Panc1 (cell line): ENCODE measurements around the gene CORO7. TPM values are rescaled to one million over a fixed set of nuclear protein-coding genes. Genes with fewer than 3 reads are reported as not detected.
A peak's percentile ranks its signal among the peaks of the same experiment; 100 is the strongest.

Source experiments
- ATAC-seq: fragments of 200-7000 bp; cut with Tn5 transposase; 2 replicates; pipeline ENCODE4 v1.9.1; 2020; ENCODE audit warnings: mild to moderate bottlenecking, moderate library complexity
- BruUV-seq: library from RNA; stranded (reverse); fragments of 400-500 nt; replicated peaks from 2 replicates; lab custom pipeline; 2021; lab: Mats Ljungman, UMichigan
- CTCF ChIA-PET: fragments of 300-600 bp; sonication (Branson Sonifier 250); formaldehyde crosslinking; loops from one replicate; lab custom pipeline; 2022; ENCODE audit warnings: antibody characterized with exemption; lab: Charles Lee
- POLR2A ChIA-PET: fragments of 300-600 bp; sonication (Branson Sonifier 250); formaldehyde crosslinking; loops from one replicate; lab custom pipeline; 2022; ENCODE audit warnings: antibody characterized with exemption; lab: Charles Lee
- DNase-seq: peaks from one replicate; pipeline ENCODE4 v3.0.0-alpha.2; 2010; ENCODE audit warnings: low read depth, low spot score
- H3K27ac ChIP-seq: 2 replicates; pipeline ENCODE4 v1.5.1; 2011; ENCODE audit warnings: mild to moderate bottlenecking, low read length, inconsistent platforms
- H3K27me3 ChIP-seq: fragments of 200-500 bp; sonication (Bioruptor generic); 2 replicates; pipeline ENCODE4 v1.6.0; 2014; ENCODE audit warnings: low read length, inconsistent platforms; ENCODE audit not compliant: control insufficient read depth, insufficient read depth
- H3K36me3 ChIP-seq: fragments of 200-500 bp; sonication (Bioruptor generic); 2 replicates; pipeline ENCODE4 v1.5.1; 2014; ENCODE audit warnings: inconsistent platforms, mild to moderate bottlenecking, low read length, moderate library complexity; ENCODE audit not compliant: control insufficient read depth, insufficient read depth
- H3K4me1 ChIP-seq: 2 replicates; pipeline ENCODE4 v1.5.1; 2011; ENCODE audit warnings: inconsistent platforms, mild to moderate bottlenecking, low read length, moderate library complexity; ENCODE audit not compliant: control insufficient read depth, insufficient read depth
- H3K4me3 ChIP-seq, 2 experiments: 2 replicates each; pipeline ENCODE4 v1.5.1; 2011 to 2012; ENCODE audit warnings: low read depth in 2 of 2, low read length in 2 of 2, mild to moderate bottlenecking in 2 of 2, inconsistent platforms in 1 of 2, moderate library complexity in 1 of 2
- H3K9me3 ChIP-seq: fragments of 200-500 bp; sonication (Bioruptor generic); 2 replicates; pipeline ENCODE4 v1.5.1; 2014; ENCODE audit warnings: low read depth, mild to moderate bottlenecking, inconsistent platforms, low read length, moderate library complexity; ENCODE audit not compliant: control insufficient read depth, insufficient read depth
- CTCF ChIP-seq: fragments of 450-650 bp; IDR thresholded peaks from 2 replicates; pipeline ENCODE4 v1.5.1; 2017; ENCODE audit warnings: mild to moderate bottlenecking
- POLR2AphosphoS5 ChIP-seq: IDR thresholded peaks from 2 replicates; pipeline ENCODE4 v1.6.1; 2012; ENCODE audit warnings: mild to moderate bottlenecking, low read depth, low read length, moderate library complexity
- REST ChIP-seq, 2 experiments: IDR thresholded peaks; 2 replicates each; pipeline ENCODE4 v1.6.1; 2011 to 2012; ENCODE audit warnings: low read depth in 2 of 2, control low read depth in 1 of 2, low read length in 1 of 2, mild to moderate bottlenecking in 1 of 2, moderate library complexity in 1 of 2; ENCODE audit not compliant: insufficient read depth in 1 of 2
- SIN3A ChIP-seq: IDR thresholded peaks from 2 replicates; pipeline ENCODE4 v1.6.1; 2012; ENCODE audit warnings: low read depth, mild to moderate bottlenecking, low read length, moderate library complexity, borderline replicate concordance; ENCODE audit not compliant: insufficient read depth
- TCF7L2 ChIP-seq: IDR thresholded peaks from 2 replicates; pipeline ENCODE4 v1.6.1; 2011; ENCODE audit warnings: mild to moderate bottlenecking, low read depth, low read length, inconsistent platforms
- in situ Hi-C: cut with HindIII; loops from 2 replicates; pipeline ENCODE4 v1.10.0; 2016; ENCODE audit warnings: low sequenced_read_pairs, low pct_unique_long_range_greater_than_20kb
- intact Hi-C: fragments of 100-400 bp; cut with micrococcal nuclease; formaldehyde crosslinking; loops from one replicate; pipeline ENCODE4 v1.10.0; 2022; ENCODE audit not compliant: unreplicated experiment
- total RNA-seq: library from RNA; stranded (reverse); gene quantifications from one replicate; pipeline ENCODE4 v1.2.1, GENCODE V29; 2021; ENCODE audit not compliant: unreplicated experiment

Gene CORO7
- total RNA-seq, 1 experiment from 2014 or later, result 37.5 TPM

GRCh38 chr16:4316864-4317531 lies 99.4 kb downstream of the CORO7 start:
- in situ Hi-C loops (no loop called here), intact Hi-C loops (no loop called here)
- Histone ChIP-seq H3K4me3 (peak overlapping the region; percentile 88), H3K36me3 (no peaks in the 10 kb centered on the region; the same call in 1 of the 2 replicates), H3K27ac (peak overlapping the region; percentile 92), H3K27me3 (no peaks in the 10 kb centered on the region), H3K4me1 (peaks cover 44% of the 10 kb centered on the region), H3K9me3 (no peaks in the 10 kb centered on the region)
- BruUV-seq, result no TSS peak
- DNase-seq (no peak), ATAC-seq (peak; percentile 65)
- TF ChIP-seq SIN3A, result 0 out of 2 replicates have a peak, but pooled peaks have one; percentile 71
- TF ChIP-seq CTCF, result no peak
- peak; percentile 40; the same call in 1 of the 2 replicates for TF ChIP-seq POLR2AphosphoS5
- no peak for TF ChIP-seq TCF7L2
- ChIA-PET CTCF (interaction anchor here (0.5 to 1.2 kb wide), 3 partner anchors 8 to 26 kb away, joined by 3 to 5 read pairs (median 5); no protein-coding TSS in a partner anchor), POLR2A (no interaction called here)

- H3K27me3 ChIP-seq, result no peaks in the 10 kb centered on the region
- POLR2A ChIA-PET, result interaction anchor here (0.7 kb wide), 1 partner anchor 23 kb away, joined by 3 read pairs; no protein-coding TSS in a partner anchor
- intact Hi-C loops, result no loop called here
- in situ Hi-C loops, result no loop called here
- no peaks in the 10 kb centered on the region for H3K9me3 ChIP-seq
- no peaks in the 10 kb centered on the region; the same call in 1 of the 2 replicates for H3K36me3 ChIP-seq
- no TSS peak for BruUV-seq
- CTCF ChIA-PET, result interaction anchor here (0.5 to 0.7 kb wide), 4 partner anchors 9 to 43 kb away, joined by 3 to 7 read pairs (median 5); no protein-coding TSS in a partner anchor
- no peak for TF ChIP-seq REST (IDR thresholded peaks at IDR 0.05; ENCODE audit: insufficient read depth in 1 of 2, low read depth in 2 of 2, low read length in 1 of 2)
- no peak for TF ChIP-seq TCF7L2
- TF ChIP-seq POLR2AphosphoS5, result no peak
- TF ChIP-seq CTCF, result no peak
- no peak for TF ChIP-seq SIN3A
- peak overlapping the region; percentile 88 for H3K4me3 ChIP-seq
- peak overlapping the region; percentile 92 for H3K27ac ChIP-seq
- ATAC-seq (no peak; the same call in 1 of the 2 replicates), DNase-seq (no peak)
- H3K4me1 ChIP-seq, result peaks cover 36% of the 10 kb centered on the region
These were observed 100.1 kb downstream of the CORO7 start for GRCh38 chr16:4316108-4316863.
